NCI-H1105 treated with DMSO at 0.1 percent for 48 hours (cell line): ENCODE results near the gene NRN1L.
A peak's percentile ranks its signal among the peaks of the same experiment; 100 is the strongest.

Source experiments
- DNase-seq: peaks from one replicate; lab custom pipeline; 2025; lab: John Stamatoyannopoulos, UW

NRN1L gene

GRCh38 chr16:67917140-67917851 lies 32.6 kb downstream of the NRN1L start:
- DNase-seq, result no peak

- no peak for DNase-seq
Measured at GRCh38 chr16:67917852-67918236, 33.2 kb downstream of the NRN1L start.

- DNase-seq, result no peak
Measured at GRCh38 chr16:67919622-67920221, 35.0 kb downstream of the NRN1L start.

GRCh38 chr16:67922221-67922620 lies 37.5 kb downstream of the NRN1L start:
- DNase-seq, result no peak

DNA sequence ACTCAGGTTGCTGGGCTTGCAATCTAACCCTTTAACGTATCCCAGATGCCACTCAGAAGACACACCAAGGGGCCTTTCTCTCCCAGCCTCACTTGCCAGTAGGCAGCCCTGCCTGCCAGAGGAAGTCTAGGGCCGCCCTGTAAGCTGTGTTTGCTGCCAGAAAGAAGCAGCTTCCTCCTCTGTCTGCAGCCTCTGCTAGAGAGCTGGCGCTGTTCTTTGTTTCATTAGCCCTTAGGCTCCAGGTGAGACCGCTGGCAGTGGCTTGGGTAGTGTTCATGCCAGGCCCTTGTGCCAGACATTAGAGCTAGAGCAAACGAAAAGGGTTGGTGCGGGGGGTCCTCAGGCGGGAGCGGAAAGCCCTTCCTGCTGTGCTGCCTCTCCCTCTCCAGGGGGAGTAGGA lies 38.1 kb downstream of the NRN1L start:
- peak; percentile 39 for DNase-seq

- peak; percentile 59 for DNase-seq
Measured at GRCh38 chr16:67923414-67924116, 38.9 kb downstream of the NRN1L start.

- DNase-seq, result no peak
Measured at GRCh38 chr16:67924140-67924906, 39.6 kb downstream of the NRN1L start.

DNA sequence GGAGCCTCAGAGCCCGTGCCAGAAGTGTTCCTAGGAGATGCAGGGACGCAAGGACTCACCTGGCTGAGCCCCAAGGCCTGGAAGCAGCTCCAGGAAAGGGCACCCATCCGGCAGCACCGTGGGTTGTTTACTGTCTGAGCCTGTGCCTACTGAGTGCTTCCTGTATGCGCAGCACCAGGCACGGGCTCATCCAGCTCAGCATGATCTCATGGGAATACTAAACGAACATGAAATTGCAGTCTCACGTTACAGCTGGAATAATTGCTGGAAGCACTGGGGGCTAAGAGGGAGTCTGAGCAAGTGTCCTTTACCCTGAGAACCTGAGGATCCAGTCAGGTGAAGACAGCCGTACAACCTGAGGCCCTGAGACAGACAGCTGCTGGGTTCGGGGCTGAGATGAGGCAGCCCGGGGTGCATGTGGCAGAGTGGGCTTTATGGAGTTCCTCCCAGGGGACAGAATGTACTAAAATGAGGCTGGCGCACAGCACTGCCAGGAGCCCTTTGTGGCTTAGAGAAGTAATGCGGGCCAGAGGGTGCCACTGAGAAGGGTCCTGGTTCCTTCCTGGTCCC lies 41.6 kb downstream of the NRN1L start:
- DNase-seq, result peak; percentile 70

DNA sequence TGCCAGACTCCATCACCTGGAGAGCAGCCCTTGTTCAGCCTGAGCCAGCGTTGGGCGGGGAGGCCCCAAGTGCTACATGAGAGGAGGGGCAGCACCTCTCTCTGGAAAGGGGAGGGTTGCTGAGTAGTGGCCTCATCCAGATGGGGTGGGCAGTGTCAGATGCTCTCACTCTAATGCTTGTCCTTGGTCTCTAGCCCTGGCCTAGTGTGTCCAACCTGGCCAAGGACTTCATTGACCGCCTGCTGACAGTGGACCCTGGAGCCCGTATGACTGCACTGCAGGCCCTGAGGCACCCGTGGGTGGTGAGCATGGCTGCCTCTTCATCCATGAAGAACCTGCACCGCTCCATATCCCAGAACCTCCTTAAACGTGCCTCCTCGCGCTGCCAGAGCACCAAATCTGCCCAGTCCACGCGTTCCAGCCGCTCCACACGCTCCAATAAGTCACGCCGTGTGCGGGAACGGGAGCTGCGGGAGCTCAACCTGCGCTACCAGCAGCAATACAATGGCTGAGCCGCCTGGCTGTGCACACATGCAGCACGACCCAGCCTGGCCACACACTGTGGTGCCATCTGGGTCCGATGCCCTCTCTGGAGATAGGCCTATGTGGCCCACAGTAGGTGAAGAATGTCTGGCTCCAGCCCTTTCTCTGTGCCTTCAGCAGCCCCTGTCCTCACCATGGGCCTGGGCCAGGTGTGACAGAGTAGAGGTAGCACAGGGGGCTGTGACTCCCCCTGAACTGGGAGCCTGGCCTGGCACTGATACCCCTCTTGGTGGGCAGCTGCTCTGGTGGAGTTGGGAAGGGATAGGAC lies 42.7 kb downstream of the NRN1L start:
- DNase-seq, result no peak

- DNase-seq, result no peak
Measured at GRCh38 chr16:67928147-67928546, 43.5 kb downstream of the NRN1L start.

DNA sequence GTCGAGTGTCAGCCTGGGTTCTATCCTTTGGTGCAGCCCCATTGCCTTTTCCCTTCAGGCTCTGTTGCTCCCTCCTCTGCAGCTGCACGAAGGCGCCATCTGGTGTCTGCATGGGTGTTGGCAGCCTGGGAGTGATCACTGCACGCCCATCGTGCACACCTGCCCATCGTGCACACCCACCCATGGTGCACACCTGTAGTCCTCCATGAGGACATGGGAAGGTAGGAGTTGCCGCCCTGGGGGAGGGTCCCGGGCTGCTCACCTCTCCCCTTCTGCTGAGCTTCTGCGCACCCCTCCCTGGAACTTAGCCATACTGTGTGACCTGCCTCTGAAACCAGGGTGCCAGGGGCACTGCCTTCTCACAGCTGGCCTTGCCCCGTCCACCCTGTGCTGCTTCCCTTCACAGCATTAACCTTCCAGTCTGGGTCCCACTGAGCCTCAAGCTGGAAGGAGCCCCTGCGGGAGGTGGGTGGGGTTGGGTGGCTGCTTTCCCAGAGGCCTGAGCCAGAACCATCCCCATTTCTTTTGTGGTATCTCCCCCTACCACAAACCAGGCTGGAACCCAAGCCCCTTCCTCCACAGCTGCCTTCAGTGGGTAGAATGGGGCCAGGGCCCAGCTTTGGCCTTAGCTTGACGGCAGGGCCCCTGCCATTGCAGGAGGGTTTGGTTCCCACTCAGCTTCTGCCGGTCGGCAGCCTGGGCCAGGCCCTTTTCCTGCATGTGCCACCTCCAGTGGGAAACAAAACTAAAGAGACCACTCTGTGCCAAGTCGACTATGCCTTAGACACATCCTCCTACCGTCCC lies 44.1 kb downstream of the NRN1L start:
- DNase-seq, result peak; percentile 56

GRCh38 chr16:67930191-67930590 lies 45.5 kb downstream of the NRN1L start:
- DNase-seq, result no peak

DNA sequence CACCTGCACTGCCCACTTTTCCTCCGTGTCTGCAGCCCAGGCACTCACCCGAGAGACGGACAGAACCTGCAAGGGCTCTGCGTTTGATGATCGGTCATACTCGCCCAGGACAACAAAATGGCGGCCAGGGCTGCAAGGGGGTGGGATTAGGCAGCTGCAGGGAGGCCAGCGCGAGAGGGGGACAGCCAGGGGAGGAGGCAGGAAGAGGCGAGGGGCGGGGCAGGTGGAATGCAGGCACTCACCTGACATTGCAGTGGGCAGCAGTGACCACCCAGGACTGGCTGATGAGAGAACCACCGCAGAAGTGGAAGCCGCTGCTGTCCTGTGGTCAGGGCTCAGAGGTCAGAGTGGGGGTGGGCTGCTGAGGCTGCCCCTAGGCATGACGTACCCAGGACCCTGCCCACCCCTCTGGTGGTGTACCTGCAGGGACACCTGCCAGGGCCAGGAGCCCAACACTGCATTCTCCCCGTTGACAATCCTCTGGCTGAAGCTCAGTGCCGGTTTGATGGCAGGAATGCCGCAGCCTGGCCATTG lies 46.1 kb downstream of the NRN1L start:
- no peak for DNase-seq

GRCh38 chr16:67931712-67932461 lies 47.2 kb downstream of the NRN1L start, which contains the start of gene CTRL:
Gene CTRL (minus strand): TSS chr16:67931862. CDS start chr16:67931852, 10 bp downstream.
- no peak for DNase-seq

DNA sequence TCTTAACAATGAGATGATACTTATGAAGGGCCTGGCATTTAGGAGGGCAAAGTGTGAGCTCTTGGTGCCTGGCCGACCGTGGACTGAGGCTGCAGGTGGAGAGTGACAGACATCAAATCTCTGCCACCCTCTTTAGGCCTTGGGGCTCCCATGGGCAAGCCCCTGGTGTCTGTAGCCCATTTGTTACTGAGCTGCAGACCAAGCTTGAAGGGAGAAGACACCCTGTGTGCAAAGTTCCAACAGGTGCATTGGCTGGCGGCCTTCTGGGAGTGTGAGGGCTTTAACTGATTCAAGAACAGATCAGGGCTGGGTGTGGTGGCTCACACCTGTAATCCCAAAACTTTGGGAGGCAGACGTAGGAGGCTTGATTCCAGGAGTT lies 47.8 kb downstream of the NRN1L start:
- no peak for DNase-seq

- DNase-seq, result no peak
Measured at GRCh38 chr16:67933805-67934204, 49.1 kb downstream of the NRN1L start.

- DNase-seq, result no peak
Measured at GRCh38 chr16:67934306-67935100, 49.8 kb downstream of the NRN1L start.

GRCh38 chr16:67935101-67935401 lies 50.4 kb downstream of the NRN1L start:
- DNase-seq, result no peak
